ENCODE measurements around the gene DNAJC6.

DNAJC6 gene

DNA sequence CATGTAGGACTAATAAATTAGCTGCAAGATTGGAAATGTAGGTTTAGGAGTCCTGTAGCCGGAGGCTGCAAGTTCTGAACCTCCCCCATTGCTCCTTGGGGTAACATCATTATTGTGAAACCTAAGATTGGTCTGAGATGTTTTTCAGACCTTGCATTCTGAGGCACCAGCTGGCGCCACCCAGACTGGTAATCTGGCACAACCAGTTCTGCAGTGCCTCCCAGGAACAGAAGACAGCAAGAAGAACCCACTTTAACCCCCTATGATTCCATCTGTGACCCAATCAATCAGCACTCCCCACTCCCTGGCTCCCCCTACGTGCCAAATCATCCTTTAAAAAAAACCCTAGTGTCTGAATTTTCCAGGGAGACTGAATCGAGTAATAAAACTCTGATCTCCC, 11.6 kb upstream of the DNAJC6 start:
- no peak for DNase-seq

DNA sequence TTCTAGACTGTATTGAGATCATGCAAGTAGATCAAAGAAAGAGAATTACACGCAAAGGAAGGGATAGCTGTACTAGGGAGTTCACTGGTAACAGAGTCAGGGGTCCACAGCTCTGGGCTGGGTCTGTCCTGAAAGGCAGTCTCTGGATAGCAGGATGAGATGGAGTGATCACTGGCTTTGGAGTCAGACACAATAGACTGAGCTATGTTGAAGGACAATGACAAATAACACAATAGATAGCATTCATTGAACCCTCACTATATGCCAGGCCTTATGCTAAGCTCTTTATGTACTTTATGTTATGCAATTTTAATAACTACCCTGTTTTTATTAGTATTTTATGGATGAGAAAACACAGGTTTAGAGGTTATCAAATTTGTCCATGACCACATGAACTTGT, 10.0 kb upstream of the DNAJC6 start:
- DNase-seq: no peak

GRCh38 chr1:65308781-65309303, 501 bp upstream of the DNAJC6 start:
- DNase-seq: no peak

DNA sequence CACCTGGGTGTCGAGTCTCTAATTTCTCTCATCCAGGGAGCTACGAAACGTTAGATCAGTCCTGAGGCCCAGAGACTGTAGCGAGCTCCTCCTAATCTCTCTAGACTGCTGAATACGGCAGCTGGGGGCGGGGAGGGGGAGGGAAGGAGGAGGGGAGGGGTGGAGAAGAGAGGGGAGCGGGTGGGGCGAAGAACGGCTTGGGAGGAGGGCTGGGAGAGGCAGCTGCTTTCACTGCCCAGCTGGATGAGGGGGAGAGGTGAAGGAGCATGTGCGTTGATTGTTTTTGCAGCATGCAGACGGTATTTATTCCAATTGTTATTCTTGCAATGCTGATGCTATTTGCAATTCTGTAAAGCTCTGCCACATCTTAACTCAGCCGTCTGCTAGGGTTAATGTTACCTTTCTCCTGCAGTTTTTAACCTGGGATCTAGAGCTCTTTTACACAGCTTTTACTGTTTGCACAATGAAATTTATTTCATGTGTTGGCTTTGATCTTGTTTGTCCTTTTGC, 790 bp downstream of the DNAJC6 start:
- DNase-seq: no peak

GRCh38 chr1:65311760-65312159, 2.4 kb downstream of the DNAJC6 start:
- DNase-seq: no peak

DNA sequence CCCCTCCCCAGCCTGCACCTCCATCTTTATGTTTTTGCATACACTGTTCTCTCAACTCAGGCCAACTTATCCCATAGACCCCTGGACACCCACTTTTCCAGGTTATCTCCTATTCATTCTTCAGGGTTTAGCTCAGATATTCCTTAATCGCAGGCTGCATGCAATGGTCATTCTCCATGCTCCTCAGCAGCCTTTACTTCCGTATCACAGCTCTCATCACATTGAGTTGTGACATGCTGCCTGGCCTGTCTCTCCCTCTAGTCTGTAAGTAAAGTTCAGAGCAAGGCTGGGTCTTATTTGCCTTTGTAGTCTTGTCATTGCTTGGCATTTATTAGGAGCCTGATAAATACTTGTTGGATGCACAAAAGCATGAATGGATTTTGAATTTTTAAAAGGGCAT, 6.9 kb downstream of the DNAJC6 start:
- no peak for DNase-seq

DNA sequence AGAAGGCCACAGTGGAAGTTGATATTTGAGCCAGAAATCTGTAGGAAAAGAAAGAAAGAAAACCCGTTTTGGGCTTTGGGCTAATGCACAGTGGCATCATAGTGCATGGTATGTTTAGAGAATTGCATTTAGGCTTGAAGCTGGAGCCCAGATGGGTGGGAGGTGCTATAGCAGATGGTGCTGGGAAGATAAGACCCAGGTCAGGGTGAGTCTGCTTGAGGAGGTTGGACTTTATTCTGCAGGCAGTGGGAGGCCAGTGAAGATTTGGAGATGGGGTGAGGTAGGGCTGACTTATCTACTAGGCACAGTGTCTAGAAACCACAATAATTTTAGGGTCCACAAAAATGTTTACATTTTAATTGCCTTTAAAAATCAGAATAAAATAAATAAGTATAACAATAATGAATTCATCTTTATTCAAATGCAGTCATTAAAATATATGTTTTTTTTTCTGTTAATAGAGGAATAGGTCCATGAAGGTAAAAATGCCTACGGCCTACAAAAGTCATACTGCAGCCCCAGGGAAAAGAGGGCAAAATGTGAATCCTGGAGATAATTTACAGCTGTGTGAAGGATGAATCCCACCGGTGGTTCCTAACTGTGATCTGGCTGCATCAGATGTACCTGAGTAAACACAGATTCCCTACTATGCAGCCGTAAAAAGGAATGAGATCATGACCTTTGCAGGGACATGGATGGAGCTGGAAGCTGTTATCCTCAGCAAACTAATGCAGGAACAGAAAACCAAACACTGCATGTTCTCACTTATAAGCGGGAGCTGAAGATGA, 8.7 kb downstream of the DNAJC6 start:
- no peak for DNase-seq

GRCh38 chr1:65319141-65319540, 9.8 kb downstream of the DNAJC6 start:
- DNase-seq: no peak

GRCh38 chr1:65319754-65320153, 10.4 kb downstream of the DNAJC6 start:
- no peak for DNase-seq

DNA sequence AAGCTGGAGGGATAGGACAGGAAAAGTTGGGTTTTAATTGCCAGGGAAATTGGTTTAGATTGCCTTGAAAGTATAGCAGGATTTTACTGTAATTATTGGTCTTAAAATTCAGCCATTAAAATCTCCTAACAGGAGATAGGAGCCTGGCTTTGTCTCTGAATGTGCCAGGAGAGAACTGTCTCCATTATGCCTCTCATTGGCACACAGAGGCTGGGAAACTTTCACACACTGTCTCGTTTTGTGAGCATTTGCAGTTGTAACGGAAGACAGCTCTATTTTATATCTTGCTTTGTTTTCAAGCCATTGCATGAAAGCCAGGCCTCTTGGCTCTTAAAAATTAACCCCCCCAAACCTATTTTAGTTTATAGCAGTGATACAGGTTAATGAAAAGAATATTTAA, 12.5 kb downstream of the DNAJC6 start:
- no peak for DNase-seq

GRCh38 chr1:65323246-65323645, 13.9 kb downstream of the DNAJC6 start:
- no peak for DNase-seq

DNA sequence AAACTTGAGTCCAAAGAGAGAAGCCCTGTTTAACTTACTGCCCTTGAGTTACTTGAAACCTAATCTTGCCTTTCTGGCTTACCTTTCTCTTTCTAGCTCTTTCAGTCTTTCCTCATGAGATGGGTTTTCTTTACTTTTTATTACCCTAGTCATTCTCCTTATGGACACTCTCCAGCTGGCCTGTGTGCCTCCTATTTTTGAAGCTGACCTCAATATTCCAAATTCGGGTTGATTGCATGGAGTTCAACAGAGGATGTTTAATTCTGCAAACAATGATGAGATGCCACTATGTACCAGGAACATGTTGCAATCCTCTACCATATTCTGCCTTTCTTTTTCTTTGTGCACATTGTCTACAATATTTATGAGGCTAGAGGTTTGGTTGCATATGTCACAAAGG, 20.7 kb downstream of the DNAJC6 start:
- no peak for DNase-seq

GRCh38 chr1:65330822-65331221, 21.5 kb downstream of the DNAJC6 start:
- DNase-seq: no peak

GRCh38 chr1:65332821-65333220, 23.5 kb downstream of the DNAJC6 start:
- no peak for DNase-seq

GRCh38 chr1:65334081-65334480, 24.7 kb downstream of the DNAJC6 start:
- DNase-seq: no peak

DNA sequence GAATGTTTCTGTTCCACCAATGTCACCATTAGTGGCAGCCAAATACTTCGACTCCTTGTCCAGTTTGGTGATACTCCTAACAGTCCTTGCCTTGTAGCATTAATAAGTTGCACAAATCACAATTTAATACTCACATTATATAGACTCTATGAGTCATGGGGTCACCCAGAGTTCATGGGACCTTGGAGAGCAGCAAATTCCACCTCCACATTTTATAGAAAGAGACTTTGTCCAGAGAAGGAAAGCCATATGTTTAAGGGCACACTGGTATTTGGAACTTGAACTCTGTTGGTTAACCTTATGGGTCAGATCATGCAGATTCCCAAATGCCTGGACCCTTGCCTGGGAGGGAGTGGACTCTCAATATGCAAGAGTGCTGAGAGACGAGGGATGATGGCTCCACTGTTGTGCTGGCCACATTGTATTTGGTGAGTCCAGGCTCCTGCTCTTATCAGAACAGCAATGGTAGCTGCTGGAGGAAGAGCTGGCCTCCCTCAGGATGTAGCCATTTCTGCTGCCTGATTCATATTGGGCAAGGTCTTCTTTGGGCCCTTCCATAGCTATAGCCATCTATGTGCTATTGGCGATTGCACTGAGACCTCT, 30.6 kb downstream of the DNAJC6 start:
- DNase-seq: no peak

DNA sequence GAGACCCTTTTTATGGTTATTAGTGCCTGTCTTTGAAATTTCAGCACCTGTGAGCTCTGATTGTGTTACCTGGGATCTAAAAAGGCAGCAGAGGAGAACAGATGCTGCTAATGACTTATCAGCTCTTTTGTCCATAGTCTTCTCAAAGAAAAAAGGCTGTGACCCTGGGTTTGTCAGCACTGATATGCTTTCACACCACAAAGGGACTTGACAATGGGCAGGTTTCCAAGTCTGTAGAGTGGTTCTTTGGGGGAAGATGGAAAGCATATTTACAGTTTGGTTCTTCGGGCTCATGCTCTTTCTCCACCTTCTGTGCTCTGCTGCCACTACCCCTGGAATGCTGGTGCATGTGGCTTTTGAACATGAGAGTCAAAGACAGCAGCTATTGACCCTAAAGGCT, 32.0 kb downstream of the DNAJC6 start:
- DNase-seq: no peak

GRCh38 chr1:65343286-65343685, 33.9 kb downstream of the DNAJC6 start:
- DNase-seq: no peak

GRCh38 chr1:65344171-65344814, 35.0 kb downstream of the DNAJC6 start:
- no peak for DNase-seq

DNA sequence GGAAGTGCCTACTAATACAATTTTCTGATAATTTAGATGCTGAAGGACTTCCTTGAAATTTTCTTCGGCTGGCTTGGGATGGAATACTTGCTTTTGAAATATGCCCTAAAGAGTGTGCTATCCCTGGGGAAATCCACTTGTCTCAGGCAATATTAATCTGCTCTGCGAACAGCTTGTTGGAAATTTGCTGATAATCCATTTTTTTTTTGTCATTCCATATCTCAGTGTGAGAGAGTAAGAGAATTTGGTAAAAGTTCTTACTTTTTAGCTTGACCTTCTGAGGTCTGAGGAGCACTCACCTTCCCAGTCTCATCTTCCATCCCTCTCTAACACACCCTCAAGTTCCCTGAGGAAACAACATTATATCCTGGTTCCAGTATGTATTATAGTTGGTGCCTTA, 36.8 kb downstream of the DNAJC6 start:
- no peak for DNase-seq

GRCh38 chr1:65355031-65355712, 45.8 kb downstream of the DNAJC6 start:
- DNase-seq: no peak

- DNase-seq: no peak
Observed at GRCh38 chr1:65357291-65357960, 48.1 kb downstream of the DNAJC6 start.

DNA sequence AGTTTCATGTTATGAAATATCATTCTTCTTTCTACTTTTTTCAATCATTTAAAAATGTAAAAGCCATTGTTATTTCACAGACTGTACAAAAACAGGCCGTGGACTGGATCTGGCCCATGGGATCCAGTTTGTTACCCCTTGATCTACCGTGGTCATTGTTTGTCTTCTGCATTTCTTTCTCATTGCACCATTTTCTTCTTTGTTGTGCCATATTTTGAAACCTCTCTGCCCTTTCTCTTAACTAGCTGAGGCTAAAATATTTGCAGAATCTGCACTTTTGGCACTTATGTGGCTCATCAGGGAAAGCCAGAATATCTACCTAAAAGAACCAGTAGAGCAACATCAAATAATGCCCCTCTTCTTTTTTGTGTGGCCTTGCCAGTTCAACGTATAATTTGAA, 50.5 kb downstream of the DNAJC6 start:
- no peak for DNase-seq

Data from activated CD4-positive, alpha-beta T cell treated with anti-CD3 and anti-CD28 coated beads for 4 hours (primary cell).